Fibroblast of mammary gland (primary cell): ENCODE measurements around the gene TRMU.

Experiments used
- DNase-seq: peaks from one replicate; pipeline ENCODE4 v3.0.0-alpha.2; 2010; ENCODE audit warnings: low read depth
- H3K4me3 ChIP-seq: 2 replicates; pipeline ENCODE4 v1.5.1; 2011; ENCODE audit warnings: low read depth, mild to moderate bottlenecking, low read length, moderate library complexity; ENCODE audit not compliant: control insufficient read depth
- TF ChIP-seq, protein P1 (sequence below): conservative IDR thresholded peaks from 2 replicates; pipeline ENCODE4 v1.5.1; 2011; ENCODE audit warnings: low read depth, low read length, inconsistent platforms; ENCODE audit not compliant: control insufficient read depth, insufficient read depth

The TRMU gene

DNA sequence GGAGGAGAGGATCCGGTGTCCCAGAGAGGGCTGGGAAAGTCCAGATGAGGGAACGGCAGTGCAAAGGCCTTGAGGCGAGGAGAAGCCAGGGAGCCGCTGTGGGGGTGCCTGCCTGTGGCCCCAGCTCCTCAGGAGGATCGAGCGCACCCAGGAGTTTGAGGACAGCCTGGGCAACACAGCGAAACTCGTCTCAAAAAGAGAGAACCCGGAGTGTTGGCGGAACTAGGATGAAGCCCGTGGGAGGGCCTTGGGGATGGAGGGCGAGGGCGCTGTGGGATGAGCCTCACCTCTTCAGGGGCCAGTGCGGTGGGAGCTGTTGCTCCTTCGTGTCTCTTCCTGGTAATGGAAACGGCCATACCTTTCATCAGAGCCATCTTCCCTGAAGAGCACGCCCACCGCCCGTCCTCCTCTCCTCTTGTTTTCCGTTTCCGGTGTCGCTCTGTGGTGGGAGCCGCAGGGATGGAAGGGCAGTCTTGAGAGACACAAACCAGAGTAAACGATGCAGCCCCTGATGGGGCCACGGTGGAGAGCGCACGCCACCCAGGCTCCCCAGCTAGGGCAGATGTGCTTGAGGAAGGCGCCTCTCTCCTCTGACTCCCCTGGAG lies 15.7 kb downstream of the TRMU start:
- TF ChIP-seq, protein P1, sequence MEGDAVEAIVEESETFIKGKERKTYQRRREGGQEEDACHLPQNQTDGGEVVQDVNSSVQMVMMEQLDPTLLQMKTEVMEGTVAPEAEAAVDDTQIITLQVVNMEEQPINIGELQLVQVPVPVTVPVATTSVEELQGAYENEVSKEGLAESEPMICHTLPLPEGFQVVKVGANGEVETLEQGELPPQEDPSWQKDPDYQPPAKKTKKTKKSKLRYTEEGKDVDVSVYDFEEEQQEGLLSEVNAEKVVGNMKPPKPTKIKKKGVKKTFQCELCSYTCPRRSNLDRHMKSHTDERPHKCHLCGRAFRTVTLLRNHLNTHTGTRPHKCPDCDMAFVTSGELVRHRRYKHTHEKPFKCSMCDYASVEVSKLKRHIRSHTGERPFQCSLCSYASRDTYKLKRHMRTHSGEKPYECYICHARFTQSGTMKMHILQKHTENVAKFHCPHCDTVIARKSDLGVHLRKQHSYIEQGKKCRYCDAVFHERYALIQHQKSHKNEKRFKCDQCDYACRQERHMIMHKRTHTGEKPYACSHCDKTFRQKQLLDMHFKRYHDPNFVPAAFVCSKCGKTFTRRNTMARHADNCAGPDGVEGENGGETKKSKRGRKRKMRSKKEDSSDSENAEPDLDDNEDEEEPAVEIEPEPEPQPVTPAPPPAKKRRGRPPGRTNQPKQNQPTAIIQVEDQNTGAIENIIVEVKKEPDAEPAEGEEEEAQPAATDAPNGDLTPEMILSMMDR = no peak
- no peak overlapping the region for H3K4me3 ChIP-seq
- DNase-seq = no peak

DNA sequence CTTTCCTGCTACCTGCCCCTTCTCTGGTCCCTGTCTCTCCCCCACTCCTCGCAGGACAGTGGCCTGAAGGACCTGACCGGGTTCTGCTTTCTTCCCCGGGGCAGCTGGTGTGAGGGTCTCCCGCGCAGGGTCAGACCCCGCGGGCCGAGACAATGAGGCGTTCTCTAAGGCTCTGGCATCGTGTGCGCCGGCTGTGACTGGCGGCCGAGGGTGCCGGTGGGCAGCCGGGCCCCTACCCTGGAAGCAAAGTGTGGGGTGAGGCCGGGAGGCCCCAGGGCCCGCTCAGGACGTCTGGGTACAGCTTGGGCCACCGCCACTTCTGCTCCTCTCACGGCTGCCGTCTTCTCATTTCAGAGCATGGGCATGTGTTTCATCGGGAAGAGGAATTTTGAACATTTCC lies 16.3 kb downstream of the TRMU start:
- TF ChIP-seq, protein P1 = no peak
- no peak overlapping the region for H3K4me3 ChIP-seq
- DNase-seq = no peak

DNA sequence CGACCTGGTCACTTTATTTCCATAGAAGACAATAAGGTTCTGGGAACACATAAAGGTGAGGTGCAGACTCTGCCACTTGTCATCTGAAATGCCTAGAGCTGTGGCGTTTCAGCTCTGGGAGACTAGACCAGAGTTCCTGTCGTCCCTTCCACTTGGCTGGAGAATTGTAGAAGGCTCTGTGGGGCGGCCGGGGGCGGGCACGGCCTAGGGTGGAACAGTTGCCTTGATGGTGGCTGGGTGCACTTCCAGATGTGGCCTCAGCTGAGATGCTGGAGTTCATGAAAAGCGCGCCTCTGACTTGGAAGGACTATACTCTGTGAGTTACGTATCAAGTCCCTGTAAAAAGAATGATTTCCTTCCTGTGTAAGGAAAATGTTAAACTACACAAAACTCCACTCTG lies 16.8 kb downstream of the TRMU start:
- DNase-seq = no peak
- TF ChIP-seq, protein P1 = no peak
- no peak overlapping the region for H3K4me3 ChIP-seq

DNA sequence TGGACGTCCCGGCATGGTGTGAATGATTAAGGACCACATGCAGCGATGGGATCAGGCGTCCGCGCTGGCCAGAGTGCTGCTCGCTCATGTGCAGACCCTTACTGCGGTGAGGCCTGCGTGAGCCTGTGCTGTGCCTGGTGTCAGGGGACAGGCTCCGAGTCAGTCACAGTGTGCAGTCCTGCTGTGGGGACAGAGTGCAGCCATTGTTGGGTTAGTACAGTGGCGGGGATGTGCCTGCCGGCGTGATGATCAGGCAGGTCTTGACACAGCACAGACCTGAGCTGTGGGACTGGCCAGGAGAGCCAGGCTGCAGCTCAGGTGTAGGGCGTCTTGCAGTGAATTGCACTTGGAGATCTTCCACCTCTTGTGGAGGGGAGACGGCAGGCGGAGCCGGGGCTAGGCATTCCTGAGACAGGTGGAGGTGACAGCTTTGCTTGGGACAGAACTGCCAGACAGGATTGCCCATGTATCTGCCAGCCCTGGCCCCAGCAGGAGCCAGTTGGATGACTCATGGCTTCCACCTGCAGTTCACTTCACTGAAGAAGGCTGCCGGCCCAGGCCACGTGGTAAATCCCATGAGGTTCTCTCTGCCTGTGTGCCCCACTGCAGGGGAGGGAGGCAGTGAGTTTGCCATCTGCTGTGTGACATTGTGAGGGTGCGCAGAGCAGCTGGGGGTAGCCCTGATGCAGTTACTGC lies 17.3 kb downstream of the TRMU start:
- H3K4me3 ChIP-seq = no peak overlapping the region
- TF ChIP-seq, protein P1 = no peak
- DNase-seq = peak; percentile 40

DNA sequence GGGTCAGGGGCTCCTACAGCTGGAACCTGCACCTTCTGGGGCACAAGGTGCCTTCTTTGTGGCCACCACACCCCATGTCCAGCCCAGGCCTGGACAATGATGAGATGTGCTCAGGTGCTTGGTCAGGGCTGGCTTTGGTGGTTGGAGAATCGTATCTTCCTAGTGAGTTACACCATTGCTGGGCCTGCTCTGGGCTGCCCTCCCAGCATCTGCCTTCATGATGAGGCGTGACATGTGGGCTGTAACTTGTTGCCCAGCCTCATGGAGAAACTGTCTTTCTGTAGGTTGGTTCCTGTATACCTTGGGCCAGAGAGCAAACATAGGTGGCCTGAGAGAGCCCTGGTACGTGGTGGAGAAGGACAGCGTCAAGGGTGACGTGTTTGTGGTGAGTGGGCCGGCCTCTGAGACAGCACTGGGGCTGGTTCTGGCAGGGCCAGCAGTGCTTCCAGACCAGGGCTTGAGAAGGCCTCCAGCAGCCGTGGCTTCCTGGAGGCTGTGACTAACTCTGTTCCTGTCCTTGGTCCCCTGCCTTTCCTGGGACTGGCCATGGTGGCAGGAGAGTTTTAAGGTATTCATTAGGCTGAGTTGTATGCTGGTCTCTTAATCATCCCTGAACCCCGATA lies 18.1 kb downstream of the TRMU start:
- TF ChIP-seq, protein P1 = no peak
- no peak overlapping the region for H3K4me3 ChIP-seq
- DNase-seq = peak; percentile 12

DNA sequence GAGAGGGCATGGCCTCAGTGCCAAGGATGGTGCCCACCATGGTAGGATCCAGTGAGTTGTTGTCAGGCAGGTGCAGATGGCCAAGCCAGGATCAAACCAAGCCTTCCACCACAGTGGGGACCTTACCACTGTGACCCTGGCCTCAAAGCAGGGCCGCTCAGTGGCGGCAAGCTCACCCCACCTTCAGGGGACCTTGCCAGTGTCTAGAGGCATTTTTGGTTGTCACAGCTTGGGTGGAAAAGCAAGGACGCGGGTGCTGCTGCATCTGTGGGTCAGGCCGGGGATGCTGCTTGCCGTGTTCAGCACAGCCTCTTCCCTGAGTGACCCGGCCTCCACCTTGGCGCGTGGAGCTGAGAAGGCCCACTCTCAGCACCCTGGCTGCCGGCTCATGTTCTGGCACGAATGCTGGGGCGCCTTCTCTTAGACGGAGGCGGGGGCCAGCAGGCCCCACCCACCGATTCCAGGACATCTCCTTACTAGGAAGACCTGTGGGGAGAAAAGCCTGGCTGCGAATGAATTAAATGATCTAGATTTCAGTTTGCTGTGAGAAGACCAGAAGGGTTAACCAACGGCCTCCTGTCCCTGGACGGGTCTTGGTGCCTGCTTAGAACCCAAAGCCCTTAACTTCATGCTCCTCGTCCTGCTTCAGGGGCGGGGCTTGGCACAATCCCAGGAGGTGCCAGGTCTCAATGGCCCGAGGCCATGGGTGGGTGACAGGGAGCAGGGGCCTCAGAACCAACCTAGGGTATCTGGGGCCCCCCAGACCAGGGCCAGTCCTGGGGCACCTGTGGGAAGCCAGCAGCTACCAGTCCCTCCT lies 18.9 kb downstream of the TRMU start:
- no peak overlapping the region for H3K4me3 ChIP-seq
- no peak for DNase-seq
- TF ChIP-seq, protein P1 = no peak
